Liver (tissue), 9 donors: Measurements from ENCODE around the gene ZNF45. TPM values are rescaled to one million over a fixed set of nuclear protein-coding genes. Genes with fewer than 3 reads are reported as not detected.
A peak's percentile ranks its signal among the peaks of the same experiment; 100 is the strongest.

Experiments used
- DNase-seq: peaks from one replicate; pipeline ENCODE4 v3.0.0-alpha.2; 2017; ENCODE audit warnings: low spot score
- H3K27ac ChIP-seq, 2 donors: one replicate each; pipeline ENCODE4 v1.7.0; 2013; ENCODE audit warnings: inconsistent platforms in 2 of 2, low read length in 2 of 2, control low read depth in 1 of 2, low read depth in 1 of 2, mild to moderate bottlenecking in 1 of 2
- H3K27me3 ChIP-seq, 4 donors: one replicate each; pipeline versions ENCODE4 v1.6.1 to v1.7.0; 2013; ENCODE audit warnings: low read length in 3 of 4, inconsistent platforms in 1 of 4, mild to moderate bottlenecking in 1 of 4, moderate library complexity in 1 of 4; ENCODE audit not compliant: control insufficient read depth in 4 of 4, insufficient read depth in 4 of 4
- H3K36me3 ChIP-seq, 4 donors: one replicate each; pipeline versions ENCODE4 v1.6.1 to v1.7.0; 2013; ENCODE audit warnings: low read length in 3 of 4, mild to moderate bottlenecking in 3 of 4, low read depth in 1 of 4, moderate library complexity in 1 of 4; ENCODE audit not compliant: control insufficient read depth in 4 of 4, insufficient read depth in 3 of 4
- H3K4me1 ChIP-seq, 4 donors: one replicate each; pipeline versions ENCODE4 v1.6.1 to v1.7.0; 2013; ENCODE audit warnings: low read length in 3 of 4, mild to moderate bottlenecking in 3 of 4, moderate library complexity in 1 of 4; ENCODE audit not compliant: control insufficient read depth in 4 of 4, insufficient read depth in 4 of 4
- H3K4me3 ChIP-seq, 3 donors: one replicate each; pipeline versions ENCODE4 v1.6.1 to v1.7.0; 2013; ENCODE audit warnings: low read length in 3 of 3, control low read depth in 1 of 3, low read depth in 1 of 3, mild to moderate bottlenecking in 1 of 3
- H3K9ac ChIP-seq, 2 donors: one replicate each; pipeline ENCODE4 v1.7.0; 2013; ENCODE audit warnings: low read length in 2 of 2, mild to moderate bottlenecking in 2 of 2, moderate library complexity in 2 of 2, control low read depth in 1 of 2, low read depth in 1 of 2
- H3K9me3 ChIP-seq, 4 donors: one replicate each; pipeline versions ENCODE4 v1.6.1 to v1.7.0; 2013; ENCODE audit warnings: low read length in 3 of 4; ENCODE audit not compliant: control insufficient read depth in 4 of 4
- FOXA1 ChIP-seq: IDR thresholded peaks from 2 replicates; pipeline ENCODE4 v1.6.1; 2016; ENCODE audit warnings: antibody characterized with exemption
- FOXA2 ChIP-seq: IDR thresholded peaks from 2 replicates; pipeline ENCODE4 v1.6.1; 2016; ENCODE audit warnings: antibody characterized with exemption
- GABPA ChIP-seq, 2 donors: IDR thresholded peaks in 1 of 2; conservative IDR thresholded peaks in 1 of 2; 2 replicates each; pipeline ENCODE4 v1.6.1; 2016; ENCODE audit warnings: antibody characterized with exemption in 2 of 2, mild to moderate bottlenecking in 1 of 2, moderate library complexity in 1 of 2
- HNF4A ChIP-seq, 2 donors: conservative IDR thresholded peaks; 2 replicates each; pipeline ENCODE4 v1.6.1; 2016; ENCODE audit warnings: antibody characterized with exemption in 2 of 2, mild to moderate bottlenecking in 2 of 2
- HNF4G ChIP-seq: IDR thresholded peaks from 2 replicates; pipeline ENCODE4 v1.6.1; 2016; ENCODE audit warnings: antibody characterized with exemption
- JUND ChIP-seq, 2 donors: IDR thresholded peaks; 2 replicates each; pipeline ENCODE4 v1.6.1; 2016; ENCODE audit warnings: antibody characterized with exemption in 2 of 2
- RAD21 ChIP-seq, 2 donors: IDR thresholded peaks; 2 replicates each; pipeline ENCODE4 v1.6.1; 2016; ENCODE audit warnings: antibody characterized with exemption in 2 of 2, mild to moderate bottlenecking in 2 of 2
- RXRA ChIP-seq, 2 donors: IDR thresholded peaks; 2 replicates each; pipeline ENCODE4 v1.6.1; 2017 to 2018; ENCODE audit warnings: antibody characterized with exemption in 2 of 2, mild to moderate bottlenecking in 1 of 2
- SP1 ChIP-seq: IDR thresholded peaks from 2 replicates; pipeline ENCODE4 v1.6.1; 2018; ENCODE audit warnings: antibody characterized with exemption, mild to moderate bottlenecking
- TAF1 ChIP-seq: conservative IDR thresholded peaks from 2 replicates; pipeline ENCODE4 v1.6.1; 2016; ENCODE audit warnings: antibody characterized with exemption, mild to moderate bottlenecking
- YY1 ChIP-seq: IDR thresholded peaks from 2 replicates; pipeline ENCODE4 v1.6.1; 2016; ENCODE audit warnings: antibody characterized with exemption, mild to moderate bottlenecking
- WGBS: extraction: QIAGEN DNeasy Blood & Tissue Kit; methylation state at CpG from one replicate; pipeline ENCODE4 v1.1.7; 2013; 5-methylcytosine and 5-hydroxymethylcytosine counted together
- polyA plus RNA-seq, 2 donors: library from polyadenylated mRNA; stranded (reverse) in 1 of 2; unstranded in 1 of 2; fragments of 200-250 nt in 1 of 2; fragments of >200 nt in 1 of 2; fragmentation: Nextera tagmentation in 1 of 2; extraction: Ambion mirVana in 1 of 2; gene quantifications; one replicate each; pipeline versions ENCODE4 v1.2.1 to v1.2.3, GENCODE V29; 2013 to 2015
- total RNA-seq, 2 donors: library from RNA; depleted of rRNA; stranded (reverse); fragments of >200 nt; gene quantifications; one replicate each; pipeline ENCODE4 v1.2.3, GENCODE V29; 2014
- TF ChIP-seq, protein P1 (sequence below): IDR thresholded peaks from 2 replicates; pipeline ENCODE4 v1.6.1; 2016; ENCODE audit warnings: antibody characterized with exemption
- TF ChIP-seq, protein P2 (sequence below): IDR thresholded peaks from 2 replicates; pipeline ENCODE4 v1.6.1; 2016; ENCODE audit warnings: antibody characterized with exemption
- TF ChIP-seq, protein P3 (sequence below): IDR thresholded peaks from 2 replicates; pipeline ENCODE4 v1.6.1; 2016; ENCODE audit warnings: antibody characterized with exemption
- TF ChIP-seq, protein P4 (sequence below): fragments of 150-350 bp; IDR thresholded peaks from 2 replicates; pipeline ENCODE4 v1.5.1; 2017; ENCODE audit warnings: improper control_type of control experiment, low read depth, low read length; ENCODE audit not compliant: missing input control
- TF ChIP-seq, protein P5 (sequence below): IDR thresholded peaks from 2 replicates; pipeline ENCODE4 v1.6.1; 2016; ENCODE audit warnings: antibody characterized with exemption, mild to moderate bottlenecking
- donor health status: healthy.
- donor health status: healthy.
- donor health status: healthy.
- donor health status: healthy.
- donor health status: healthy.

Gene ZNF45
- total and polyA plus RNA-seq, 4 donors, result 1.5 to 11.1 (median 4.3) TPM

DNA sequence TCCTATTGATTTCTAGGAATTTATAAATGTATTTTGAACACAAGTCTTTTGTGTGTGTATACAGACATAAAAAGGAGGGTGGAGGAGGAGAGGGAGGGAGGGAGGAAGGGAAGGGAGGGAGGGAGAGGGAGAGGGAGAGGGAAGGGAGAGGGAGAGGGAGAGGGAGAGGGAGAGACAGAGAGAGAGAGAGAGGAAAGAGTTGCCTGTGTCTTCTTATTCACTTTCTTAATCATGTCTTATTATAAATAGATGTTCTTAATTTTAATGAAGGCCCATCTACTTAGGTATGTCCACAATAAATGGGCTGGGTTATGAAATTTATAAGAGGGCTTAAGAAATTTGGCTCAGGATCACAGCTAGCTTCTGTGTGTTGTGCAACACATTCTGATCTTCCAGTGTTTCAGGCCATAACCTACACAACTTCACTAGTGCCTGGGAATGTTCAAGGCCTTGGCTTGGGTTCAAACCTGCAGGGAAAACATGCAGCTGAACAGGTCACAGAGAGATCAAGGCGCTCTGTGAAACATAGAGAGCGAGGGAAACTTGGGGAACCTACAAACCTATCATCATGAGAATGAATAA, 39.3 kb downstream of the ZNF45 start:
- no peak overlapping the region for H3K27ac ChIP-seq

DNA sequence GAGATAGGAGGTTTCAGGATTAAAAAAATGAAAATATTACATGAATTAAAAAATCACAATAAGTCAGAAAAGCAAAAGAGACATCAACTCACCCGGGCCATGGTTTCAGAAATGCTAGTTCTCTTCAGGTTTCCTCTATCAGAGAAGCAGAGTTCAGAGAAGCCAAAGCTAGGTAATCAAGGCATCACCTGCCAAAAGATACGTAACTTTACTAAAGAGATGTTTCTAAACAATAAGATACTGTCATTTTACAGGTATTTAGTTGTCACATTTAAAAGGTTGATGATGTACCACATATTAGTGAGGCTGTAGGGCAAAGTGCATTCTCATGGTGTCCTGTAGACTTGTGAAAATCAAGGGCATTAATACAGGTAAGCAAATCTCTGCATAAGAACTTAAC, 51.2 kb downstream of the ZNF45 start, which contains the start of gene ZNF404:
Gene ZNF404 (minus strand): TSS at position 101 of the 400 bp plus-strand sequence.
- peaks cover 26 to 66% (median 42%) of the 10 kb centered on the region in 4 donors for H3K9me3 ChIP-seq
- no peak for DNase-seq
- H3K9ac ChIP-seq, result no peak within 1 kb of the TSS
- no peak within 1 kb of the TSS for H3K27ac ChIP-seq
- H3K36me3 ChIP-seq, result peaks cover 0 to 9% (median 3%) of the 10 kb centered on the region in 4 donors
- H3K4me1 ChIP-seq, result no peaks in the 10 kb centered on the region
- H3K4me3 ChIP-seq, result peak within 1 kb of the TSS in 2 of 3 donors; percentile 35 to 61
- TF ChIP-seq, protein P1, sequence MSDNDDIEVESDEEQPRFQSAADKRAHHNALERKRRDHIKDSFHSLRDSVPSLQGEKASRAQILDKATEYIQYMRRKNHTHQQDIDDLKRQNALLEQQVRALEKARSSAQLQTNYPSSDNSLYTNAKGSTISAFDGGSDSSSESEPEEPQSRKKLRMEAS, result no peak
- no peaks in the 10 kb centered on the region for H3K27me3 ChIP-seq
- 87% methylated on average over 2 of the region's 2 CpGs for WGBS

More for the DNA sequence above, 39.3 kb downstream of the ZNF45 start:
- DNase-seq, result no peak
- 96% methylated on average over 2 of the region's 2 CpGs for WGBS
- Histone ChIP-seq H3K27me3 (no peaks in the 10 kb centered on the region), H3K9me3 (peaks cover 21 to 70% (median 37%) of the 10 kb centered on the region in 4 donors), H3K36me3 (peaks cover 0 to 5% (median 0%) of the 10 kb centered on the region in 4 donors), H3K4me1 (peaks cover 0 to under 1% (median 0%) of the 10 kb centered on the region in 4 donors), H3K4me3 (peak overlapping the region in 1 of 3 donors; percentile 38), H3K9ac (no peak overlapping the region)
- TF ChIP-seq YY1, result no peak
- TF ChIP-seq, protein P2, sequence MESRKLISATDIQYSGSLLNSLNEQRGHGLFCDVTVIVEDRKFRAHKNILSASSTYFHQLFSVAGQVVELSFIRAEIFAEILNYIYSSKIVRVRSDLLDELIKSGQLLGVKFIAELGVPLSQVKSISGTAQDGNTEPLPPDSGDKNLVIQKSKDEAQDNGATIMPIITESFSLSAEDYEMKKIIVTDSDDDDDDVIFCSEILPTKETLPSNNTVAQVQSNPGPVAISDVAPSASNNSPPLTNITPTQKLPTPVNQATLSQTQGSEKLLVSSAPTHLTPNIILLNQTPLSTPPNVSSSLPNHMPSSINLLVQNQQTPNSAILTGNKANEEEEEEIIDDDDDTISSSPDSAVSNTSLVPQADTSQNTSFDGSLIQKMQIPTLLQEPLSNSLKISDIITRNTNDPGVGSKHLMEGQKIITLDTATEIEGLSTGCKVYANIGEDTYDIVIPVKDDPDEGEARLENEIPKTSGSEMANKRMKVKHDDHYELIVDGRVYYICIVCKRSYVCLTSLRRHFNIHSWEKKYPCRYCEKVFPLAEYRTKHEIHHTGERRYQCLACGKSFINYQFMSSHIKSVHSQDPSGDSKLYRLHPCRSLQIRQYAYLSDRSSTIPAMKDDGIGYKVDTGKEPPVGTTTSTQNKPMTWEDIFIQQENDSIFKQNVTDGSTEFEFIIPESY, result no peak
- TF ChIP-seq, protein P3, sequence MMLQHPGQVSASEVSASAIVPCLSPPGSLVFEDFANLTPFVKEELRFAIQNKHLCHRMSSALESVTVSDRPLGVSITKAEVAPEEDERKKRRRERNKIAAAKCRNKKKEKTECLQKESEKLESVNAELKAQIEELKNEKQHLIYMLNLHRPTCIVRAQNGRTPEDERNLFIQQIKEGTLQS, result no peak

DNA sequence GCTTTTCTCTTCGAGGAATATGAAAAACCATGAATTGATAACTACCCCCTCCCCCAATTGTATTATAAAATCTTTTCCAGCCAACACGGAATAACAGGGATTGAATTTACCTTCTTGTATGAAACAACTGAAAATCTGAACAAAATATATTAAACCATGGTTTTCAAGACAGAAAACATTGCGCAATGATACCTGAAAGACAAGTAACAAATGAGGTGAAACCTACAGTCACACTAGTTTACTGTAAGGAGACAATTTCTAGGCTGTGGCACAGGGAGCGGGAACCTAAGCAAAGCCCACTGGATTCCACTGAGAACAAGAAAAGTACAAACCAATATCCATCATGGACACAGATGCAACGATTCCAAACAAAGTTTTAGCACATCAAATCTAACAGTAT, 54.6 kb downstream of the ZNF45 start:
- peaks cover 0 to 9% (median 3%) of the 10 kb centered on the region in 4 donors for H3K36me3 ChIP-seq
- no peak overlapping the region for H3K27ac ChIP-seq
- no peak for DNase-seq
- no peaks in the 10 kb centered on the region for H3K4me1 ChIP-seq
- H3K27me3 ChIP-seq, result no peaks in the 10 kb centered on the region
- TF ChIP-seq, protein P4, sequence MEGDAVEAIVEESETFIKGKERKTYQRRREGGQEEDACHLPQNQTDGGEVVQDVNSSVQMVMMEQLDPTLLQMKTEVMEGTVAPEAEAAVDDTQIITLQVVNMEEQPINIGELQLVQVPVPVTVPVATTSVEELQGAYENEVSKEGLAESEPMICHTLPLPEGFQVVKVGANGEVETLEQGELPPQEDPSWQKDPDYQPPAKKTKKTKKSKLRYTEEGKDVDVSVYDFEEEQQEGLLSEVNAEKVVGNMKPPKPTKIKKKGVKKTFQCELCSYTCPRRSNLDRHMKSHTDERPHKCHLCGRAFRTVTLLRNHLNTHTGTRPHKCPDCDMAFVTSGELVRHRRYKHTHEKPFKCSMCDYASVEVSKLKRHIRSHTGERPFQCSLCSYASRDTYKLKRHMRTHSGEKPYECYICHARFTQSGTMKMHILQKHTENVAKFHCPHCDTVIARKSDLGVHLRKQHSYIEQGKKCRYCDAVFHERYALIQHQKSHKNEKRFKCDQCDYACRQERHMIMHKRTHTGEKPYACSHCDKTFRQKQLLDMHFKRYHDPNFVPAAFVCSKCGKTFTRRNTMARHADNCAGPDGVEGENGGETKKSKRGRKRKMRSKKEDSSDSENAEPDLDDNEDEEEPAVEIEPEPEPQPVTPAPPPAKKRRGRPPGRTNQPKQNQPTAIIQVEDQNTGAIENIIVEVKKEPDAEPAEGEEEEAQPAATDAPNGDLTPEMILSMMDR, result no peak
- TF ChIP-seq HNF4A (conservative IDR thresholded peaks at IDR 0.05) (no peak), GABPA (IDR thresholded peaks at IDR 0.05 in 1 of 2, conservative IDR thresholded peaks at IDR 0.05 in 1 of 2) (no peak), FOXA1 (no peak), RXRA (IDR thresholded peaks at IDR 0.05) (no peak), TAF1 (no peak), HNF4G (no peak), RAD21 (IDR thresholded peaks at IDR 0.05) (no peak), JUND (IDR thresholded peaks at IDR 0.05) (no peak), SP1 (no peak), FOXA2 (no peak)
- TF ChIP-seq, protein P5, sequence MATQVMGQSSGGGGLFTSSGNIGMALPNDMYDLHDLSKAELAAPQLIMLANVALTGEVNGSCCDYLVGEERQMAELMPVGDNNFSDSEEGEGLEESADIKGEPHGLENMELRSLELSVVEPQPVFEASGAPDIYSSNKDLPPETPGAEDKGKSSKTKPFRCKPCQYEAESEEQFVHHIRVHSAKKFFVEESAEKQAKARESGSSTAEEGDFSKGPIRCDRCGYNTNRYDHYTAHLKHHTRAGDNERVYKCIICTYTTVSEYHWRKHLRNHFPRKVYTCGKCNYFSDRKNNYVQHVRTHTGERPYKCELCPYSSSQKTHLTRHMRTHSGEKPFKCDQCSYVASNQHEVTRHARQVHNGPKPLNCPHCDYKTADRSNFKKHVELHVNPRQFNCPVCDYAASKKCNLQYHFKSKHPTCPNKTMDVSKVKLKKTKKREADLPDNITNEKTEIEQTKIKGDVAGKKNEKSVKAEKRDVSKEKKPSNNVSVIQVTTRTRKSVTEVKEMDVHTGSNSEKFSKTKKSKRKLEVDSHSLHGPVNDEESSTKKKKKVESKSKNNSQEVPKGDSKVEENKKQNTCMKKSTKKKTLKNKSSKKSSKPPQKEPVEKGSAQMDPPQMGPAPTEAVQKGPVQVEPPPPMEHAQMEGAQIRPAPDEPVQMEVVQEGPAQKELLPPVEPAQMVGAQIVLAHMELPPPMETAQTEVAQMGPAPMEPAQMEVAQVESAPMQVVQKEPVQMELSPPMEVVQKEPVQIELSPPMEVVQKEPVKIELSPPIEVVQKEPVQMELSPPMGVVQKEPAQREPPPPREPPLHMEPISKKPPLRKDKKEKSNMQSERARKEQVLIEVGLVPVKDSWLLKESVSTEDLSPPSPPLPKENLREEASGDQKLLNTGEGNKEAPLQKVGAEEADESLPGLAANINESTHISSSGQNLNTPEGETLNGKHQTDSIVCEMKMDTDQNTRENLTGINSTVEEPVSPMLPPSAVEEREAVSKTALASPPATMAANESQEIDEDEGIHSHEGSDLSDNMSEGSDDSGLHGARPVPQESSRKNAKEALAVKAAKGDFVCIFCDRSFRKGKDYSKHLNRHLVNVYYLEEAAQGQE, result no peak
- TF ChIP-seq, protein P1, result no peak
- TF ChIP-seq, protein P3, result no peak
- TF ChIP-seq, protein P2, result no peak
- H3K9me3 ChIP-seq, result peaks cover 26 to 65% (median 46%) of the 10 kb centered on the region in 4 donors
- no peak overlapping the region for H3K9ac ChIP-seq
- peak overlapping the region in 2 of 3 donors; percentile 50 to 64 for H3K4me3 ChIP-seq
- WGBS, result 90% methylated on average over 5 of the region's 5 CpGs
